Sigmoid colon (tissue), 7 donors: ENCODE data around the gene OR10H3. TPM values are rescaled to one million over a fixed set of nuclear protein-coding genes. Genes with fewer than 3 reads are reported as not detected.

Experiments
- DNase-seq: peaks from one replicate; pipeline ENCODE4 v3.0.0-alpha.2; 2019
- H3K27ac ChIP-seq, 4 donors: fragments of 200-600 bp; sonication (generic); one replicate each; pipeline ENCODE4 v1.5.1; 2016 to 2019; ENCODE audit warnings: mild to moderate bottlenecking in 1 of 4
- H3K27me3 ChIP-seq, 3 donors: fragments of 200-600 bp; sonication (generic); one replicate each; pipeline ENCODE4 v1.5.1; 2019; ENCODE audit warnings: mild to moderate bottlenecking in 1 of 3
- H3K36me3 ChIP-seq, 4 donors: fragments of 200-600 bp; sonication (generic); one replicate each; pipeline ENCODE4 v1.5.1; 2016 to 2019
- H3K4me1 ChIP-seq, 4 donors: fragments of 200-600 bp; sonication (generic); one replicate each; pipeline ENCODE4 v1.5.1; 2017 to 2019
- H3K4me3 ChIP-seq, 4 donors: fragments of 200-600 bp; sonication (generic); one replicate each; pipeline ENCODE4 v1.5.1; 2017 to 2019; ENCODE audit warnings: mild to moderate bottlenecking in 2 of 4, moderate library complexity in 1 of 4
- H3K9me3 ChIP-seq, 4 donors: fragments of 200-600 bp in 3 of 4; sonication (generic) in 3 of 4; one replicate each; pipeline versions ENCODE4 v1.5.1 to v1.6.1; 2013 to 2019
- CTCF ChIP-seq, 4 experiments: fragments of 450-650 bp in 3 of 4; fragments of 200-600 bp in 1 of 4; IDR thresholded peaks; one replicate each; pipeline ENCODE4 v1.5.1; 2016 to 2019; ENCODE audit warnings: antibody characterized with exemption in 4 of 4, mild to moderate bottlenecking in 3 of 4, moderate library complexity in 2 of 4
- EP300 ChIP-seq, 4 donors: sonication (generic); formaldehyde crosslinking; IDR thresholded peaks; one replicate each; pipeline ENCODE4 v1.6.1; 2017; ENCODE audit warnings: antibody characterized with exemption in 4 of 4
- POLR2A ChIP-seq, 2 donors: fragments of 450-650 bp; IDR thresholded peaks; one replicate each; pipeline ENCODE4 v1.6.1; 2016; ENCODE audit warnings: antibody characterized with exemption in 2 of 2, mild to moderate bottlenecking in 2 of 2, moderate library complexity in 2 of 2
- POLR2AphosphoS5 ChIP-seq, 4 donors: sonication (generic); formaldehyde crosslinking; IDR thresholded peaks; one replicate each; pipeline ENCODE4 v1.6.1; 2017; ENCODE audit warnings: antibody characterized with exemption in 4 of 4
- WGBS, 2 donors: extraction: QIAGEN DNeasy Blood & Tissue Kit; methylation state at CpG; one replicate each; pipeline ENCODE4 v1.1.7; 2013; 5-methylcytosine and 5-hydroxymethylcytosine counted together
- intact Hi-C: fragments of 100-400 bp; cut with DNase I; formaldehyde crosslinking; loops from one replicate; pipeline ENCODE4 v1.15.1; 2023
- polyA plus RNA-seq, 3 donors: library from polyadenylated mRNA; stranded (reverse); fragments of 200-250 nt; gene quantifications; one replicate each; pipeline ENCODE4 v1.2.3, GENCODE V29; 2013
- total RNA-seq, 4 donors: library from RNA; depleted of rRNA; stranded (reverse); fragments of >200 nt; gene quantifications; one replicate each; pipeline ENCODE4 v1.1.0, GENCODE V29; 2016
- donor health status: healthy with polysubstance abuse.
- donor health status: Bipolar disorder and iron deficiency.
- donor health status: healthy.

The OR10H3 gene
- total RNA-seq (not detected), polyA plus RNA-seq (not detected)

DNA sequence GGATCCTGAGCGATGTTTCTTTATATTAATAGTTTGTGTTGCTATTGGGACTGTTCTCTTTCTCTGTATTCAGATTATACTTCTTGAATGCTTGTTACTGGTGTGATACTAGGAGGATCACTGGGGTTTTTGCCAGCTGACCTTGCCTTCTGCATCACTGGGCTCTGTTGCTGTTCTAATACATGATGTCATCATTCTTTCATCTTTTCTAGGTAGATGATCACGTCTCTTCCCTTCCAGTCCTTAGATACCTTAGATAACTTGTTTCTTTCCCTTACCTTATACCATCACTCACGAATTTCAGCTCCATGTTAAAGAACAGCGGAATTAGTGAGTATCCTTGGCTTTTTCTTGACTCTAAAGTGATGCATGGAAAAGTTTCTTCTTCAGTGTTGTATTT, at the start of gene OR10H3:
Gene OR10H3, plus strand, starts transcription at position 264 of the 400 bp plus-strand sequence. CDS start 3,408 bp downstream, outside the sequence.
- H3K4me1 ChIP-seq, result no peaks in the 10 kb centered on the region
- H3K9me3 ChIP-seq, result peaks cover 0 to 4% (median 0%) of the 10 kb centered on the region in 4 donors
- no peaks in the 10 kb centered on the region for H3K36me3 ChIP-seq
- H3K4me3 ChIP-seq, result no peak within 1 kb of the TSS
- no peak for TF ChIP-seq POLR2AphosphoS5 (IDR thresholded peaks at IDR 0.05)
- no peak for TF ChIP-seq CTCF (IDR thresholded peaks at IDR 0.05)
- TF ChIP-seq EP300 (IDR thresholded peaks at IDR 0.05), result no peak
- no peak for TF ChIP-seq POLR2A (IDR thresholded peaks at IDR 0.05)
- H3K27me3 ChIP-seq, result no peaks in the 10 kb centered on the region
- DNase-seq, result no peak
- WGBS, 2 donors, result 65 to 78% methylated on average over 4 of the region's 4 CpGs
- intact Hi-C loops, result no loop called here
- H3K27ac ChIP-seq, result no peak within 1 kb of the TSS

GRCh38 chr19:15696654-15697194, 41.1 kb upstream of the OR10H3 start:
- TF ChIP-seq CTCF (IDR thresholded peaks at IDR 0.05), result no peak
- no peak for TF ChIP-seq POLR2A (IDR thresholded peaks at IDR 0.05)
- TF ChIP-seq POLR2AphosphoS5 (IDR thresholded peaks at IDR 0.05), result no peak
- TF ChIP-seq EP300 (IDR thresholded peaks at IDR 0.05), result no peak

GRCh38 chr19:15701757-15702533, 35.8 kb upstream of the OR10H3 start:
- intact Hi-C loops, result no loop called here
- Histone ChIP-seq H3K36me3 (peaks cover 0 to 7% (median 0%) of the 10 kb centered on the region in 4 donors), H3K9me3 (no peaks in the 10 kb centered on the region), H3K27ac (peak overlapping the region in 3 of 4 donors; percentile 34 to 69 (median 45)), H3K4me3 (peak overlapping the region in 1 of 4 donors; percentile 1), H3K27me3 (no peaks in the 10 kb centered on the region), H3K4me1 (peaks cover 0 to 21% (median 15%) of the 10 kb centered on the region in 4 donors)
- no peak for DNase-seq
- TF ChIP-seq CTCF (IDR thresholded peaks at IDR 0.05), result no peak
- TF ChIP-seq POLR2AphosphoS5 (IDR thresholded peaks at IDR 0.05), result no peak
- WGBS, 2 donors, result 18 to 55% methylated on average over 4 of the region's 4 CpGs

More at GRCh38 chr19:15696654-15697194, 41.1 kb upstream of the OR10H3 start:
- Histone ChIP-seq H3K27me3 (no peaks in the 10 kb centered on the region), H3K4me1 (peaks cover 0 to 1% (median under 1%) of the 10 kb centered on the region in 4 donors), H3K36me3 (peaks cover 0 to 7% (median 0%) of the 10 kb centered on the region in 4 donors), H3K27ac (no peak overlapping the region), H3K4me3 (no peak overlapping the region), H3K9me3 (no peaks in the 10 kb centered on the region)
- no peak for DNase-seq
- intact Hi-C loops, result no loop called here
- 77 to 89% methylated on average over 19 of the region's 19 CpGs for WGBS, 2 donors

DNA sequence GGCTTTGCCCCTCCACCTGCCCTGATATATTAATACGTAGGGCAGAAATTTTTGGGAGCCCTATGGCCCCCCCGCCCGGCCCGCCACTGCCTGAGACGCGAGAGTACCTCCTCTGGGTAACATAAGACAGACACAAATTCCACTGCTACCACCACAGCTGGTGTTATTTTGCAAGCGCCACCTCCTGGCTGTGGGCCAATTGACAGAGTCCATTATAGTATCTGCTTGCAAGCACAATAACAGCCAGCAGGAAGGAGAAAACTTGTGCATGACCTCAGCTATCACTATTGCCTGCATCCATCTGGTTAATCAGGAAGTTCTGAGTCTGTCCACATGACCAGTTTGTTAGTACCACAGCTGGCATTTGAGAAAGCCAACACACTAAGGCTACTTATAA, 35.3 kb upstream of the OR10H3 start:
- Histone ChIP-seq H3K27me3 (no peaks in the 10 kb centered on the region), H3K4me1 (peaks cover 0 to 21% (median 15%) of the 10 kb centered on the region in 4 donors), H3K4me3 (peak overlapping the region in 1 of 4 donors; percentile 1), H3K27ac (peak overlapping the region in 3 of 4 donors; percentile 34 to 69 (median 45)), H3K9me3 (no peaks in the 10 kb centered on the region), H3K36me3 (peaks cover 0 to 7% (median 0%) of the 10 kb centered on the region in 4 donors)
- no peak for TF ChIP-seq POLR2A (IDR thresholded peaks at IDR 0.05)
- TF ChIP-seq POLR2AphosphoS5 (IDR thresholded peaks at IDR 0.05), result peak in 3 of 4 donors; percentile 33 to 85 (median 69)
- no peak for TF ChIP-seq EP300 (IDR thresholded peaks at IDR 0.05)
- peak in 1 of 4 experiments; percentile 18 for TF ChIP-seq CTCF (IDR thresholded peaks at IDR 0.05)
- intact Hi-C loops, result no loop called here
- WGBS, 2 donors, result 1 to 6% methylated on average over 7 of the region's 7 CpGs
- DNase-seq, result peak; percentile 93
